OCI-LY7 (cell line): ENCODE data around the gene STMN1. TPM values are rescaled to one million over a fixed set of nuclear protein-coding genes. Genes with fewer than 3 reads are reported as not detected.

Experiments
- BruUV-seq: library from RNA; stranded (reverse); fragments of 400-500 nt; replicated peaks from 2 replicates; lab custom pipeline; 2021; lab: Mats Ljungman, UMichigan
- CTCF ChIA-PET: fragments of 300-600 bp; sonication (Branson Sonifier 250); formaldehyde crosslinking; loops from one replicate; lab custom pipeline; 2022; ENCODE audit warnings: antibody characterized with exemption; ENCODE audit not compliant: unreplicated experiment; lab: Charles Lee
- POLR2A ChIA-PET: fragments of 300-600 bp; sonication (Branson Sonifier 250); formaldehyde crosslinking; loops from one replicate; lab custom pipeline; 2022; ENCODE audit warnings: antibody characterized with exemption; lab: Charles Lee
- DNase-seq: peaks from one replicate; pipeline ENCODE4 v3.0.0-alpha.2; 2015; ENCODE audit warnings: low spot score
- H2AFZ ChIP-seq: fragments of 200-600 bp; sonication (generic), shearing (Covaris generic); 2 replicates; pipeline ENCODE4 v1.6.1; 2014; ENCODE audit warnings: mild to moderate bottlenecking, antibody characterized with exemption, low read length, moderate library complexity
- H3K27ac ChIP-seq: fragments of 200-600 bp; sonication (generic); 2 replicates; pipeline ENCODE4 v1.5.1; 2014; ENCODE audit warnings: mixed run types, low read depth, mild to moderate bottlenecking, moderate library complexity, low read length, inconsistent platforms; ENCODE audit not compliant: poor library complexity, severe bottlenecking
- H3K36me3 ChIP-seq: fragments of 200-600 bp; sonication (generic); 2 replicates; pipeline ENCODE4 v1.6.1; 2014; ENCODE audit warnings: mild to moderate bottlenecking, antibody characterized with exemption, low read length, moderate library complexity, mixed read lengths; ENCODE audit not compliant: insufficient read depth
- H3K4me1 ChIP-seq: fragments of 200-600 bp; sonication (generic); 2 replicates; pipeline ENCODE4 v1.5.1; 2014; ENCODE audit warnings: mild to moderate bottlenecking, low read length; ENCODE audit not compliant: insufficient read depth, poor library complexity, severe bottlenecking
- H3K4me2 ChIP-seq: fragments of 200-600 bp; sonication (generic); 2 replicates; pipeline ENCODE4 v1.6.1; 2014; ENCODE audit warnings: mild to moderate bottlenecking, low read length
- H3K4me3 ChIP-seq: fragments of 200-600 bp; sonication (generic); 2 replicates; pipeline ENCODE4 v1.5.1; 2014; ENCODE audit warnings: mild to moderate bottlenecking, low read depth, low read length; ENCODE audit not compliant: poor library complexity, severe bottlenecking
- H3K79me2 ChIP-seq: fragments of 200-600 bp; sonication (generic); 2 replicates; pipeline ENCODE4 v1.6.1; 2016; ENCODE audit warnings: low read depth, mild to moderate bottlenecking, low read length, moderate library complexity, mixed read lengths; ENCODE audit not compliant: insufficient read depth
- H3K9me2 ChIP-seq: fragments of 200-600 bp; sonication (generic); 2 replicates; pipeline ENCODE4 v1.6.1; 2016; ENCODE audit warnings: mild to moderate bottlenecking, low read length, mixed read lengths; ENCODE audit not compliant: insufficient read depth
- H3K9me3 ChIP-seq: fragments of 200-600 bp; sonication (generic); 2 replicates; pipeline ENCODE4 v1.6.1; 2014; ENCODE audit warnings: mild to moderate bottlenecking, mixed run types, low read length, mixed read lengths
- H4K20me1 ChIP-seq: fragments of 200-600 bp; sonication (generic); 2 replicates; pipeline ENCODE4 v1.6.1; 2014; ENCODE audit warnings: mild to moderate bottlenecking, antibody characterized with exemption, low read length, moderate library complexity, mixed read lengths; ENCODE audit not compliant: insufficient read depth
- EZH2phosphoT487 ChIP-seq: fragments of 200-600 bp; sonication (generic); IDR thresholded peaks from 2 replicates; pipeline ENCODE4 v1.6.1; 2018; ENCODE audit warnings: low read depth, borderline replicate concordance, mild to moderate bottlenecking, mixed run types, antibody characterized with exemption, low read length, moderate library complexity, mixed read lengths
- intact Hi-C: fragments of 100-400 bp; cut with micrococcal nuclease; formaldehyde crosslinking; loops from one replicate; pipeline ENCODE4 v1.10.0; 2022; ENCODE audit not compliant: unreplicated experiment
- total RNA-seq, 2 experiments: library from RNA; depleted of rRNA in 1 of 2; stranded (reverse); fragments of >200 nt in 1 of 2; shearing (Covaris generic) in 1 of 2; gene quantifications; 2 replicates each; pipeline ENCODE4 v1.2.3, GENCODE V29; 2014 to 2022
- TF ChIP-seq, protein P1 (sequence below): fragments of 200-600 bp; sonication (generic); conservative IDR thresholded peaks from 2 replicates; pipeline ENCODE4 v1.5.1; 2014; ENCODE audit warnings: mild to moderate bottlenecking, antibody characterized with exemption, low read length, moderate library complexity, mixed read lengths

STMN1 gene
- total RNA-seq, 2 experiments from 2014 or later, result 730 to 847 TPM

DNA sequence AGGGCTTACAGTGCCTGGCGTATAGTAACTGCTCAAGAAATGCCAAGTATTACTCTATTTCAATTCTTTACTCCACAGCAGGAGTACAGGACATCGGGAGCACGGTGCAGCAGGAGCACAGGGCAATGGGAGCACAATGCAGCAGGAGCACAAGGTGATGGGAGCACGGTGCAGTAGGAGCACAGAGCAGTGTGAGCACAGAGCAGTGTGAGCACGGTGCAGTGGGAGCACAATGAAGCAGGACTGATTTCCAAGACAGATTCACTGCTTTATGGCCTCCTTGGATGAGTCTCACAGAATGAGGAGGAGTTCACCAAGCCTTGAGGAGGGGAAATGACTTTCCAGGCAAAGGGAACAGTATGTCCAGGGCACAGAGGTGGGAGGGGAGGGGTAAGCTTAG is 25.7 kb downstream of the STMN1 start:
- POLR2A ChIA-PET, result no interaction called here
- no TSS peak for BruUV-seq
- H4K20me1 ChIP-seq, result no peaks in the 10 kb centered on the region
- H3K27ac ChIP-seq, result no peak overlapping the region
- H3K9me2 ChIP-seq, result no peaks in the 10 kb centered on the region
- DNase-seq, result no peak
- no peaks in the 10 kb centered on the region for H3K79me2 ChIP-seq
- H3K9me3 ChIP-seq, result no peaks in the 10 kb centered on the region
- H3K4me1 ChIP-seq, result peaks cover 3% of the 10 kb centered on the region
- CTCF ChIA-PET, result no interaction called here
- intact Hi-C loops, result no loop called here
- H3K4me2 ChIP-seq, result no peak overlapping the region
- H3K4me3 ChIP-seq, result no peak overlapping the region
- no peak overlapping the region for H2AFZ ChIP-seq
- H3K36me3 ChIP-seq, result no peaks in the 10 kb centered on the region
- no peak for TF ChIP-seq EZH2phosphoT487
- TF ChIP-seq, protein P1, sequence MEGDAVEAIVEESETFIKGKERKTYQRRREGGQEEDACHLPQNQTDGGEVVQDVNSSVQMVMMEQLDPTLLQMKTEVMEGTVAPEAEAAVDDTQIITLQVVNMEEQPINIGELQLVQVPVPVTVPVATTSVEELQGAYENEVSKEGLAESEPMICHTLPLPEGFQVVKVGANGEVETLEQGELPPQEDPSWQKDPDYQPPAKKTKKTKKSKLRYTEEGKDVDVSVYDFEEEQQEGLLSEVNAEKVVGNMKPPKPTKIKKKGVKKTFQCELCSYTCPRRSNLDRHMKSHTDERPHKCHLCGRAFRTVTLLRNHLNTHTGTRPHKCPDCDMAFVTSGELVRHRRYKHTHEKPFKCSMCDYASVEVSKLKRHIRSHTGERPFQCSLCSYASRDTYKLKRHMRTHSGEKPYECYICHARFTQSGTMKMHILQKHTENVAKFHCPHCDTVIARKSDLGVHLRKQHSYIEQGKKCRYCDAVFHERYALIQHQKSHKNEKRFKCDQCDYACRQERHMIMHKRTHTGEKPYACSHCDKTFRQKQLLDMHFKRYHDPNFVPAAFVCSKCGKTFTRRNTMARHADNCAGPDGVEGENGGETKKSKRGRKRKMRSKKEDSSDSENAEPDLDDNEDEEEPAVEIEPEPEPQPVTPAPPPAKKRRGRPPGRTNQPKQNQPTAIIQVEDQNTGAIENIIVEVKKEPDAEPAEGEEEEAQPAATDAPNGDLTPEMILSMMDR, result no peak

DNA sequence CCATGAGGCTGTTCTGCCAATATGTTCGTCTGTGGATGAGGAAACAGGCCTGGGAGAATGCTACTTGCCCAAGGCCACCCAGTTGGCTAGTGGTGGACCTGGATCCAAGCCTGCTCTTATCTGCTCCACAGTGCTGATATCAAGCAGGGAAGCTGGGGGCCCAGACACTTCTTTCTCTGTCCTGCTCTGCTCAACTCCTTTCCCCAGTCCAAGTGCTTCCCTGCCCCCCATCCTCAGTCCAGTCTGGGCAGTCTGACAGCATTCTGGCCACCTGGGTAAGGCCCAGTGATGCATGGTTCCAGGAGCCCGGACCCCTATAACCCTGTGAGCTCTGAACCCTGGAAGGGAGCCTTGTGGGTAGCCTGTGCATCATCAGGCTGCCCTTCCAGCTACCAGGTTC is 26.5 kb downstream of the STMN1 start:
- intact Hi-C loops, result no loop called here
- ChIA-PET CTCF (no interaction called here), POLR2A (no interaction called here)
- BruUV-seq, result no TSS peak
- no peak for DNase-seq
- TF ChIP-seq, protein P1, result no peak
- no peak for TF ChIP-seq EZH2phosphoT487
- Histone ChIP-seq H3K27ac (no peak overlapping the region), H3K79me2 (no peaks in the 10 kb centered on the region), H3K4me1 (peaks cover 10% of the 10 kb centered on the region), H3K4me2 (no peak overlapping the region), H3K36me3 (no peaks in the 10 kb centered on the region), H2AFZ (no peak overlapping the region), H4K20me1 (no peaks in the 10 kb centered on the region), H3K9me2 (no peaks in the 10 kb centered on the region), H3K4me3 (no peak overlapping the region), H3K9me3 (no peaks in the 10 kb centered on the region)

DNA sequence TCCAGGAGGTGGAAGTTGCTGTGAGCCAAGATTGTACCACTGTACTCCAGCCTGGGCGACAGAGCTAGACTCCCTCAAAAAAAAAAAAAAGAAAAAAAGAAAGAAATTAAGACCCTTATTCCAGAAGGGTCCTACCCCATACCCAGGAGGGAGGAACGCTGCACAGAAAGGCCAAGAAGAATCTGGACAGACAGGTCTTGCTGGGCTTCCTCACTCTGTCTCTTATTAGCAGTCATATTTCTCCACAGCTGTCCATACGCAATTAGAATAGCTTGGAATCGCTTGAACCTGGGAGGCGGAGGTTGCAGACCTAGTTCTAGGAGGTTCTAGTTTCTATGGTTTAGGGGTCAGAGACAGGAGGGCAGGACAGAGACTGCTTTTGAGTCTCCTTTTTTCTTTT is 27.5 kb downstream of the STMN1 start:
- DNase-seq, result no peak
- no peak overlapping the region for H3K4me3 ChIP-seq
- intact Hi-C loops, result no loop called here
- H3K36me3 ChIP-seq, result no peaks in the 10 kb centered on the region
- no TSS peak for BruUV-seq
- TF ChIP-seq, protein P1, result no peak
- TF ChIP-seq EZH2phosphoT487, result no peak
- H3K79me2 ChIP-seq, result no peaks in the 10 kb centered on the region
- H3K4me1 ChIP-seq, result peaks cover 15% of the 10 kb centered on the region
- no peak overlapping the region for H3K4me2 ChIP-seq
- CTCF ChIA-PET, result no interaction called here
- H3K9me2 ChIP-seq, result no peaks in the 10 kb centered on the region
- no peak overlapping the region for H2AFZ ChIP-seq
- H3K27ac ChIP-seq, result no peak overlapping the region
- no peaks in the 10 kb centered on the region for H3K9me3 ChIP-seq
- no peaks in the 10 kb centered on the region for H4K20me1 ChIP-seq
- POLR2A ChIA-PET, result no interaction called here
